Skeletal muscle tissue (tissue), 4 donors: ENCODE results near the gene PEX14. TPM values are rescaled to one million over a fixed set of nuclear protein-coding genes. Genes with fewer than 3 reads are reported as not detected.

Source experiments
- H3K27ac ChIP-seq: one replicate; pipeline ENCODE4 v1.7.0; 2013; ENCODE audit warnings: mild to moderate bottlenecking, low read depth, low read length, inconsistent platforms
- H3K27me3 ChIP-seq, 3 donors: one replicate each; pipeline ENCODE4 v1.7.0; 2013; ENCODE audit warnings: low read length in 3 of 3; ENCODE audit not compliant: control insufficient read depth in 3 of 3, insufficient read depth in 3 of 3
- H3K36me3 ChIP-seq, 3 donors: one replicate each; pipeline ENCODE4 v1.7.0; 2013; ENCODE audit warnings: low read length in 3 of 3; ENCODE audit not compliant: control insufficient read depth in 3 of 3, insufficient read depth in 3 of 3
- H3K4me1 ChIP-seq, 3 donors: one replicate each; pipeline ENCODE4 v1.7.0; 2013; ENCODE audit warnings: low read length in 3 of 3, mild to moderate bottlenecking in 3 of 3; ENCODE audit not compliant: control insufficient read depth in 3 of 3, insufficient read depth in 3 of 3
- H3K4me3 ChIP-seq, 3 donors: one replicate each; pipeline ENCODE4 v1.7.0; 2013; ENCODE audit warnings: low read length in 3 of 3
- H3K9ac ChIP-seq, 3 donors: one replicate each; pipeline ENCODE4 v1.7.0; 2013; ENCODE audit warnings: low read length in 3 of 3, mild to moderate bottlenecking in 3 of 3, moderate library complexity in 2 of 3, low read depth in 1 of 3
- H3K9me3 ChIP-seq, 3 donors: one replicate each; pipeline ENCODE4 v1.7.0; 2013; ENCODE audit warnings: low read length in 3 of 3; ENCODE audit not compliant: control insufficient read depth in 3 of 3
- total RNA-seq: library from RNA; depleted of rRNA; stranded (reverse); fragments of >200 nt; gene quantifications from one replicate; pipeline ENCODE4 v1.2.3, GENCODE V29; 2014
- donor health status: Osteomylitis.

The PEX14 gene
- total RNA-seq, 1 donor from 2014 or later = 7.3 TPM

DNA sequence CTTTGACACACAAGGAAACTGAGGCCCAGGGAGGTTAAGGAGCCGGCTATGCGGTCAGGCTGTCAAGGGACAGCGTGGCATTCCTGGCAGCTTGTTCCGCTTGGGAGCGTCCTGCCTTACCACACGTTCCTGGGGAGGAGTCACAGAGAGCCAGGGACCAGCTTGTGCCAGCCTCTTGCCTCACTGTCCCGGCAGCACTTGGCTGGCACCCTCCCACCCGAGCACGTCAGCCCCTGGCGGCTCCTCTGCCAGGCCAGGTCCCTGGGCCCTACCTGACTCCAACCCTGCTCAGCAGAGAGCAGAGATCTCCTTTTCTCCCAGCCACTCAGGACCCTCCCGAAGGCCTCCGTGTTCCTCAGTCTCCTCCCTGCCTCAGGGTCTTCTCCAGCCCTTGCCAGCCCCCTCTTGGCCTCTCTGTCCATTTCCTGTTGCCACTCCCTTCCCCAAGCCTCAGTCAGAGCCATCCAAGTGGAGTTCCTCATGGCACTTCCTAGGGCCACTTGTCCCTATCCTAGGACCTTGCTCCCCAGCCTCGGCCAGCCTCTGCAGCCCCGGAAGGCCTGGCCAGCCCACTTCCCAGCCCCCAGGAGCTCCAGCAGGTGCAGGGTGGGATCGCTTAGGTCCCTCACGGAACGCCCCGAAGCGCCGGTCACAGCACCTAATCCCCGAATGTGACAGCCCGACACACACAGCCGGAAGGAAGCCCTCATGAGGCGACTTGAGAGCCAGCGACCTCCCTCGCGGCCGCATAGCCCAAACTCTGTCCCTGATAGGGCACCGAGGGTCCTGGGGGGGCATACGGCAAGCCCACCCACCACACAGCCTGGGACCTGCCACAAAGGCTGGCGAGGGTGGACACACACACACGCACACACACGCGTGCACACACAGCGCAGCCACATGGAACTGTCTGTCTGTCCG lies 191.4 kb downstream of the PEX14 start:
- peak overlapping the region; percentile 62 to 75 (median 69) for H3K9ac ChIP-seq
- H3K9me3 ChIP-seq = no peaks in the 10 kb centered on the region
- H3K27ac ChIP-seq = peak overlapping the region; percentile 90
- H3K4me3 ChIP-seq = no peak overlapping the region
- H3K4me1 ChIP-seq = peaks cover 43 to 86% (median 76%) of the 10 kb centered on the region in 3 donors
- peaks cover 0 to 4% (median 0%) of the 10 kb centered on the region in 3 donors for H3K36me3 ChIP-seq
- H3K27me3 ChIP-seq = peaks cover 0 to 4% (median 0%) of the 10 kb centered on the region in 3 donors

DNA sequence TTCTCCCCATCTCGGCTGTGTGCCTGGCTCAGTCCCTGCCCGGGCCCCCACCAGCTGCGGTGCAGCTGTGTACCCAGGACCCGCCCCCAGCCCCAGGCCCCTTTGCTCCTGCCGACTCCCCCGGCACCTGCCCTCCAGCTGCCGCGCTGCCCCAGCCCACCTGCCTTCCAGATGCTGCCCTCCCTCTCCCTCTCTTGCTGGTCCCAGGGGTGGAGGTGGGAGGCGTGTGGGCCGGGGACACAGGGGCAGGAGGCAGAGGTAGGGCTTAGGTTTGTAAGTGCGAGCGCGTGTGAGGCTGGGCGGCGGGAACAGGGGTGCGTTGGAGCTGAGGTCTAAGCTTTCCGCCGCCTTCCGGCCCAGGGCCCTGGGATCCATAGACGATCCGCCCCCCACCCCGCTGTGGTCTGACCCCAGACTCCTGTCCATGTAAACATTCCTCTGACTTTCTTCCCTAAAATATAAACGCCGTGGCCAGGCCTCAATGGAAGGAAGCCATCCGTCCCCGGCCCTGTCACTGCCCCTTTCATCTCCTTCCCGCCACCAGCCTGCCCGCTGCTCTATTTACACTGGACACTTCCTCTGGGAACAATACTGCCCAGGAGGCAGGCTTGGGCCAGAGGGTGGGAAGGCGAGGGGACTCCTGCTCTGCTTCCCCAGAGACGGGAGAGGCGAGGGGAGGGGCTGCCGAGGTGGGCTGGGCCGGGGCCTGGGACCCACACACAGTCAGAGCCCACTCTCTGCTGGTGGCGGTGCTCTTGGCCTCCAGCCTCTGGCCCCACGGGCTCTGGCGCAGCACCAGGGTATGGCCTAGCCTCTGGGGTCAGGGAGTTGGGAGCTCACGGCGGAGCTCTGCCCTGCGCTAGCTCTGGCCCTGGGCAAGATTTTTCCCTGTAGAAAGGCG lies 193.4 kb downstream of the PEX14 start:
- Histone ChIP-seq H3K27me3 (peaks cover 0 to 4% (median 0%) of the 10 kb centered on the region in 3 donors), H3K9ac (peak overlapping the region in 2 of 3 donors; percentile 20 to 25), H3K9me3 (no peaks in the 10 kb centered on the region), H3K4me1 (peaks cover 35 to 76% (median 68%) of the 10 kb centered on the region in 3 donors), H3K4me3 (no peak overlapping the region), H3K27ac (no peak overlapping the region), H3K36me3 (peaks cover 0 to 4% (median 0%) of the 10 kb centered on the region in 3 donors)

DNA sequence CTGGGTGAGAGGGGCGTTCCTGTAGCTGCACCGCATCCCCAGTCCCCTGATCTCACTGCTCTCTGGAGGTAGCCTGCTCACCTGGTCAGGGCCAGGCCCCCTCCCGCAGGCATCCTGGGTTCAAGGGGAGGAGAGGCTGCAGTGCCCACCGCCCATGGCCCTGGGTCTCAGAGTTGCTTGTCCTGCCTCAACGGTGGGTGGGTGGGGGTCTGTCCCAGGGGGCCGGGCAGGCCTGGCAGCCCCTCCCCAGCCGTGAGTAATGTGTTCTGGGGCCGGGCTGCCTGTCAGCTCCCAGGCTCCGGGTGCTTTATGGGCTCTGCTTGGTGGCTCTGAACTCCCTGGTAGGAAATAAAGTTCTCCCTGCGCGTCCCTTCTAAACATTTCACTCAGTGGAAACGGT lies 194.8 kb downstream of the PEX14 start:
- Histone ChIP-seq H3K9ac (no peak overlapping the region), H3K27ac (no peak overlapping the region), H3K27me3 (peaks cover 0 to 4% (median 0%) of the 10 kb centered on the region in 3 donors), H3K4me1 (peaks cover 23 to 74% (median 60%) of the 10 kb centered on the region in 3 donors), H3K4me3 (no peak overlapping the region), H3K36me3 (peaks cover 0 to 4% (median 0%) of the 10 kb centered on the region in 3 donors), H3K9me3 (no peaks in the 10 kb centered on the region)

DNA sequence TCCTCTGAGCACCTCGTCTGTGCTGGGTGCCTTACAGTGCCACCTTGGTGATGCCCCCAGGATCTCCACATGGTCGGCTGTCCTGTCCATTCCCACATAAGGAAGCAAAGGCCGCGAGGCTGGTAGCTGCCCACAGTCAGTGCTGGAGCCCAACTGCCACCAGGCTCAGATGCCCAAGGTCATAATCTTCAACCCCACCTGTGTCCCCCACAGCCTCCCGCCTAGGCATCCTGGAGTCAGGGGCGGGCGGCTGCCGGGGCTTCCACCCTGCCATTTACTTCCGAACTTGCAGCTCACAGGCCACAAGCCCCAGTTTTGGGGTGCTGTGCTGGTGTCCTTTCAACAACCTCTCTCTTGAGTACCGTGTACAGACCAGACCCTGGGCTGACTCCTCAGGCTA lies 195.4 kb downstream of the PEX14 start:
- H3K9me3 ChIP-seq = no peaks in the 10 kb centered on the region
- no peak overlapping the region for H3K4me3 ChIP-seq
- no peak overlapping the region for H3K27ac ChIP-seq
- peaks cover 0 to 4% (median 0%) of the 10 kb centered on the region in 3 donors for H3K27me3 ChIP-seq
- H3K9ac ChIP-seq = peak overlapping the region in 1 of 3 donors; percentile 33
- peaks cover 18 to 72% (median 54%) of the 10 kb centered on the region in 3 donors for H3K4me1 ChIP-seq
- H3K36me3 ChIP-seq = no peaks in the 10 kb centered on the region

DNA sequence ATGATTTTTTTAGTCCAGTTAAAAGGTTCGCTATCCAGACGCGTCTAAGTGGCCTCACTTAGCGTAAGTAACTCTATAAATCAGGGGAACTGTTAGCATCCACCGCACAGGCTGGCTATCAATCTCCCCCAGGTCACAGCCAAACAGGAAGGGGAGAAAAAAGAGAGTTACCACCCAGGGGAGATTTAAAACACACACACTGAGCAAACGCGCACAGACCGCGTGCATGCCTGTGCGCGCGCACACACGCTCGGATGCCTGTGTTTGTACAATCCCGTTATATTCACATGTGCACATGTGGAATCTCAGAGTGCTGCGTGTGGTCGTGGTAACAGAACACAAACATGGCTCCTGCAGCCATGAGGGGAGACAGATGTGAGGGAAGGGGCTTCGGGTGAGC lies 196.3 kb downstream of the PEX14 start:
- Histone ChIP-seq H3K4me3 (no peak overlapping the region), H3K4me1 (peaks cover 10 to 70% (median 46%) of the 10 kb centered on the region in 3 donors), H3K27ac (no peak overlapping the region), H3K9ac (no peak overlapping the region), H3K9me3 (no peaks in the 10 kb centered on the region), H3K27me3 (peaks cover 0 to 4% (median 0%) of the 10 kb centered on the region in 3 donors), H3K36me3 (no peaks in the 10 kb centered on the region)

DNA sequence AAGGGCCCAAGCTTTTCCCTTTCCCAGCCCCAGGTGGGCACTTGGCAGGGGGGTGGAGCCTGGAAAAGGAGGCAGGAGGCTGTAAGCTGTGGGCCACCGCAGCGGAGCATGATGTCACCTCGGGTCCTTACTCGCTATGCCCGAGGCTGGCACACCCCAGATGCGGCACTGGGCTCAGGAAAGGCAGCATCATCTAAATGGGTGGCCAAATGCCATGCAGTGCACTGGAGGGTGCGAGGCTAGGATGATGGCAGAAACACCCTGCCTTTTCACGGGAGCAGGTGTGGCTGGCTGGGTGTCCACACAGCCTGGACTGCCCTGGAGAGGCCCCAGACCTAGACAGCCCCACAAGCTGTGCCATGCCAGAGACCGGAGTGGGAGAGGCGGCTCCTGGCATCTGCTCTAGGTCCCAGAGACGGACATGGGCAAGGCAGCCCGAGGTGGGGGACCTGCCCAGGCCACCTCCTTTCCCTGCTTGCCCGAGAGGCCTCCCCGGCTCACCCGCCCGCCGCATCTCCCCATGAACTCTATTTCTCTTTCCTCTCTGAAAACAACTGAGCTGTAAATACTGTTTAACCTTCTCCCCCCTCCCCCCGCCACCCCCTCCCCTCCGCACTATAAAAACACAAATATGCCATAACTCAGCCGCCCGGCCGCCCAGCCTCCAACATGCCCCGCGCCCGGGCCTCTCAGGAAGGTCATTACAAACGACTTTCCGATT lies 197.0 kb downstream of the PEX14 start:
- Histone ChIP-seq H3K36me3 (no peaks in the 10 kb centered on the region), H3K9ac (no peak overlapping the region), H3K4me1 (peaks cover 3 to 70% (median 42%) of the 10 kb centered on the region in 3 donors), H3K27me3 (peaks cover 0 to 4% (median 0%) of the 10 kb centered on the region in 3 donors), H3K9me3 (no peaks in the 10 kb centered on the region), H3K27ac (no peak overlapping the region), H3K4me3 (no peak overlapping the region)

DNA sequence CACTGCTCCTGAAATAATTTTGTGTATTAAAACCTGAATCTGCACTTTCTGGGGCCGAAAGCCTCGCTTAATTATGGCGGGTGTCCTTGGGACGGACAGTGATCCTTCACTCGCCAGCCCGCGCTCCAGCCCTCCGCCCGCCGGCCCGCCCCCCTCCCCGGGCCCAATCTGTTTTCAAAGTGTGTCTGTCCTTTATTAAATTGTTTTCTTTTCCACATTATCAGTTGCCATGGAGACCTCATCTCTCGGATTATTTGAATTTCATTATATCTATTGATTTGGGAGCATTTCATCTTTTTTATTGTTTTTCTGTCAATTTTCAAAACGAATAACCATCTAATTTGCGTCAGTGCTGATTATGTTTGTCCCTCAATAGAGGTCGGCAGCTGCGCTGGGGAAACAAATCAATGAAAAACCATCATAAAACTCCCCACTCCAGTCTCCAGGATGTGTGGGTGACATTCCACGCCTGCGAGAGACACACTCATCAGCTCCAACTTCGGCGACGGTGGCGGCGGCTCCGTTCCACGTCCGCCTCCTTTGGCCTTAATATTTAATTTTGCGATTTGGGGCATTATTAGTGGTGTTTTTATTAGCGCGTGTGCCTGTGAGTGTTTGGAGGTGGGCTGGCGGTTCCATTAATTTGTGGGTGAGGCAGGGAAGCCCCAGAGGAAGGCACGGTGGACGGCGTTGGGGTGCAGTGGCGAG lies 197.7 kb downstream of the PEX14 start:
- H3K27ac ChIP-seq = no peak overlapping the region
- no peak overlapping the region for H3K9ac ChIP-seq
- no peaks in the 10 kb centered on the region for H3K9me3 ChIP-seq
- H3K36me3 ChIP-seq = no peaks in the 10 kb centered on the region
- peaks cover 0 to 4% (median 0%) of the 10 kb centered on the region in 3 donors for H3K27me3 ChIP-seq
- H3K4me1 ChIP-seq = peaks cover 2 to 70% (median 42%) of the 10 kb centered on the region in 3 donors
- H3K4me3 ChIP-seq = no peak overlapping the region

DNA sequence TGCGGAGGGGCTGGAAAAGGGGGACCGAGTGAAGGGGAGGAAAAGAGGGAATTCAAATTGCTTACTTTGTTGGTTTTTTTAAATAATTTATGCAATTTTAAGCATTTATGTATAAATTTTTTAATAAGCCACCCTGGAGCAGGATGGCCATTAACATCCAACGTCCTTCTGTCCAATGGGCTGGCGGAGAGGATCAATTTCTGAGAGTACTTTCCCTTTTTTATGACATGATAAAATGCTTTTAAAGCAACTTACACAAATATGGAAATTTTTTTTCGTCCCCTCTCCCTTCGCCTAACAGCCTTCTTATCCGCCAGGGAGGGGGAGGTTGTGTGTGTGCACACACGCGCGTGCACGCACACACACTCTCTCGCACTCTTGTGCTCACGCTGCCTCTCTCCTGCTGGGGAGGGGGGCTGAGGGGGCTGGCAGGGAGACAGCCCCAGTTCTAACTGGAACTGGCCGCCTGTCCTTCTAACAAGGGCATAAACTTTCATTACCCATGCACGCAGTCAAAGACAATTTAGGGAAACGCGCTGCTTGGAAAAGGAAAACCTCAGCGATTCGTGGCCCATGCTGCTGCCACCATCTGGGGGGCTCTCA lies 198.5 kb downstream of the PEX14 start:
- peaks cover 6 to 73% (median 45%) of the 10 kb centered on the region in 3 donors for H3K4me1 ChIP-seq
- no peaks in the 10 kb centered on the region for H3K36me3 ChIP-seq
- H3K9ac ChIP-seq = no peak overlapping the region
- H3K27ac ChIP-seq = no peak overlapping the region
- peaks cover 0 to 4% (median 0%) of the 10 kb centered on the region in 3 donors for H3K27me3 ChIP-seq
- no peak overlapping the region for H3K4me3 ChIP-seq
- H3K9me3 ChIP-seq = no peaks in the 10 kb centered on the region
